Daoy (cell line): Measurements from ENCODE around the gene FNDC3B. TPM values are rescaled to one million over a fixed set of nuclear protein-coding genes. Genes with fewer than 3 reads are reported as not detected.
A peak's percentile ranks its signal among the peaks of the same experiment; 100 is the strongest.

Experiments used
- DNase-seq: peaks from one replicate; pipeline ENCODE4 v3.0.0-alpha.2; 2015; ENCODE audit warnings: low read depth
- total RNA-seq: library from RNA; depleted of rRNA; stranded (reverse); fragments of >200 nt; shearing (Covaris generic); gene quantifications from 2 replicates; pipeline ENCODE4 v1.2.3, GENCODE V29; 2014

FNDC3B gene
- total RNA-seq, 1 experiment from 2014 or later, result 84.3 TPM

DNA sequence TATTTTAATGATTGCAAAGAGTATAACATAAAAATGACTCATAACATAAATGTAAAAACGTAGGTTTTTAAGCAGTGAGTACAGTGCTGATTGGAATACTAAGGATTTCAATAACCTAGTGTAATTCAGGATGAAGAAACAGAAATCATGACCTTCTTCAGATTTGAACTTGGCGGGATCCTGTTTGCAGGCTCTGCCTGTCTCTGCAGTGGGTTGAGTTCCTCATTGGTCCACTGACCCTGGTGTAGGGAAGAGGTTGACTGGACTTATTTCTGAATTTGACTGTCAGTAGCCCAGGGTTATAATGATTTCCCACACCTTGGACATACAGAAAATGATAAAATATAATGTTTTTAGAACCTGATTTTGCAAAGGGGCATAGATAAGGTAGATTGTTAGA lies 171.7 kb downstream of the FNDC3B start:
- DNase-seq, result no peak

DNA sequence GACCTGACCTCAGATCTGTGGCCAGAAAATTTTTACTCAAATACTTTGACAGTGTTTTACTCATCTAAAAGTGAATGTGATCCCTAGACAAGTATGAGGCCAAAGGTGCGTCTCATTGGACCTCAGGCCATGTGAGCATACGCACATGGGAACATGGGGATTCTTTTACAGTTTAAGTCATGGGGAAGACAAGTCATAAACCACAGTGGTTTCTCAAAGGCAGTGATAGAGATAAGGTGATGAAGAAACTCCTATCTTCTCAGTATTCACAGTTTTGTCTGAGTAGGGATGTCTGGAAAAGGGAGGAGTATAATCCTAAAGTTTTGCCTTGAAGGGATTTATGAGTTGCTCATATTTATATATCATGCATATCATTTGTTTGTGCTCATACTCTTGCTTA lies 173.8 kb downstream of the FNDC3B start:
- peak; percentile 84 for DNase-seq

DNA sequence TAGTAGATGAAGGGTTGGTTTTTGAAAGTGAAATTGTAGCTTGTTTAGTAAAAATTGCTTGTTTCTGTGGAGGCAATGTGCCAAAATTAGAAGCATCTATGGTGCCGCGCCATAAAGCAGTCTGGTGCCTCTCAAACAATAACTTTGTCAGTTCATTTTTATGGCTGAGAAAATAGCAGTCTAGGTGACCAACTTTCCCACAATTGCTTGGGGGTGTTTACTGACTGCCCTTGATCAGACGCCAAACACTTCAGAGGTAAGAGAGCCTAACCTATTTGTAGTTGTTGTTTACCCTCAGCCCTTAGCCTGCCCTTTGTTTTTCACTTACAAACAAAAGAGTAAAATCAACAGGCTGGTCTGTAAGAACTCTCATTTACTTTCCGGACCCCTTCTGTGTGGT lies 174.5 kb downstream of the FNDC3B start:
- no peak for DNase-seq

DNA sequence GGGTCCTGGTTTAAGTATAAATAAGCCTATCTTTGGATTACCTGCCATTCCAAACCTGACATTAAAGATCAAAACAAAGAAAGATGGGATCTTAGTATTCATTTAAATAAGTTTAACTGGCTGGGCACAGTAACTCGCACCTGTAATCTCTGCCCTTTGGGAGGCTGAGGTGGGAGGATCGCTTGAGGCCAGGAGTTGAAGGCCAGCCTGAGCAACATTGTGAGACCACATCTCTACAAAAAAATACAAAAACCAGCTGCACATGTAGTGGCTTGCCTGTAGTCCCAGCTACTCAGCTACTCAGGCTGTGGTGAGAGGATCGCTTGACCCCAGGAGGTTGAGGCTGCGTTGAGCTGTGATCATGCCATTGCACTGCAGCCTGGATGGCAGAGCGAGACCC lies 176.9 kb downstream of the FNDC3B start:
- no peak for DNase-seq

DNA sequence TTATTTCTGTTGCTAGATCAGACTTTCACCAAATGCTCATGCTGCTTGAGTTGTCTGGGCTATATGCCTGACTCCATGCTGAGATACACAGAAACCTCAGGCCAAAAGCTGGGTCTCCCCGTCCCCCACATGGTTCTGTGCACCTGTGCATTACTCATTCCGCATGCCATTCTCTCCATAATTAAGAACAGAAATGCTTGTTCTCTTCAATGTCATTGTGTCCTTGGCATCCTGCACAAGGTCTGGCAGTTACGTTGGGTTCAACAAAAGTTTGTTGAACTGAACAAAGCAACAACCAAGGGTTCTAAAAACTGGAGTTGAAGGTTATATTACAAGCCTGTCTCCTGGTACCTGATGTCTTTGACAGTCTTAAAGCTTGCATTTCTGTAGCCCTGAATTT lies 177.5 kb downstream of the FNDC3B start:
- no peak for DNase-seq

DNA sequence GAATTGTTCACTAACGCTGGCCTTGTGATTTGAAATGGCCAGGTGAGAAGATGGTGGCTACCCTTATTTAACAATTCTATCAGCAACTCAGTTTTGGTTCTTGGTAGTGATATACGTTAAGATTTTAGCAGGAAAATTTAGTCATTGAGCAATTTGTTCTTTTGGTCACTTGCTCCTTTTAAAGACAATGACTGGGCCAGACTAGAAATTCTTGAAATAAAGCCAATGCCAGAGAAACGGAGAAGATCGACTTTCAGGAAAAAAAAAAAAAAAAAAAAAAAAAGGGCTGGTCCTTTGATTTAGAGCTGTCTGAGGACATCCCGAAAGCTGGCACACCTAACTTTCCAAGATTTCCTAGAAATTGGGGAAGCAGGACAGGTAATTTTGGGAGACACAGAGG lies 178.5 kb downstream of the FNDC3B start:
- no peak for DNase-seq

DNA sequence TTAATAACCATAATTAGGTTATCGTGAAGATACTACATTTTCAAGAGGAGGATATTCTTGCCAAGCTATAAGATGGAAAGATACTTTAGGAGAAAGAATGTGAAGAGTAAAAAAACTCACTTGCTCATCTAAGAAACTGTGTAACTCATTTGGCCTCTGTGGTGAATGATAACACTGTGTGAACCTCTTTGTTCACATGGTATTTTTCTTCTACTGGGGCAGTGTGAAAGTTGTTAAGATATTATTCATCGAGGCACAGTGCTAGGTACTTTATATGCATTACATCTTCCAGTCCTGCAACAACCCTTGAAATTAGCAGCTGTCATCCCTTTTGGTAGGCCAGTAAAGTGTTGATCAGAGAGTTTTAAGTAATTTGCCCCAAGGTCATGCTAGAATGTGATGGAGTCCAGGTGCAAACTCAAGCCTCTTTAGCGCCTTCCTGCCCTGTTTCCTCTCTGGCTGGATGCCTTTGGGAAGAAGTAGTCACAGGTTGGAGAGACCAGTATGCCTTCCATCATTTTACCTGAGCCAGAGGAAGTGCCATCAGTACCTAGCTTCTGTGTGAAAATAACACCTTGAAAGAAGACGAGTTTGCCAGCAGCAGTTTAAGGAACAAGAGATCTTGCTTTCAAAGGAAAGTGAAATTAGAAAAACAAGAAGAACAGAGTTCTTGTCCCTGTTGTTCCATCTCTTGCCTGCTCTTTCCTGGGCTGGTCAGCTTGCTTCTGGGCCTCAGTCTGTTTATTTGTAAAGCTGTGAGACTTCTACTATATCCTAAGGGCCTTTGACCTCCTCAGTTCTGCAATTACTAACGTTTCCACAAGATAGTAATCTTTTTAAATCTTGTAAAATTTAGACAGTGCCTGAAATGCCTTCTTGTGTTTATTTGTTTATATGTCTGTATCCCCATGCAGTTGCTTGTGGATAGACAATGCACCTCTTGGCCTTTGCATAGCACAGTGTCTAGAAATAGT lies 179.3 kb downstream of the FNDC3B start:
- no peak for DNase-seq

DNA sequence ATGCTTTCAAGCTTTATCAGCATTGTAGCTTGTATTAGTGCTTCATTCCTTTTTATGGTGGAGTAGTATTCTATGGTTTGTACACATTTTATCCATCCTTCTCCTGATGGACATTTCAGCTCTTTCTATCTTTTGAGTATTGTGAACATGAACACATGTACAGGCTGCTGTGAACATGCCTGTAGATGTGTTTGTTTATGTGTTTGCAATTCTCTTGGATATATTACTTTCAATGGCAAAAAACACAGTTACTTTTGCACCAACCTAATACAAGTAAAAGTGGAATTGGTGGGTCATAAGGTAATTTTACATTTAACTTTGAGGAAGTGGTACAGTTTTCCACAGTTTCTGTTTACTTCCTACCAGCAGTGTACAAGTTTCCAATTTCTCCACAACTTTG lies 180.4 kb downstream of the FNDC3B start:
- DNase-seq, result no peak

DNA sequence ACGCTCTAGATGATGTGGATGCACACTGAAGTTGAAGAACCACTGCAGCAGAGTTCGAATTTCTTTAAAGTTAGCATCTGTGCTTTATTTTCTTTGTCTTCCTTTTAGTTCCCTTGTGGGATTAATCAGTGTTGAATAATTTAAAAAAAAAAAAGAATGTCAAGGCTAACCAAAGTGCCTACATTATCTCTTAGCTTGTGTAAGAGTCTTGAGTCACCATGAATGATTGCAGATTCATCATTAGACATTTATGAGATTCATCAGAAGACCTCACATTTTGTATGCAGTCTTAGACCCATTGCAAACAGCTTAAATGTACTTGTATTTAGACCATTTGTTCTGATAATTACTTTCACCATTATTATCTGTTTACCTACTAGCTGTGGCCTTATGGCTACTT lies 182.2 kb downstream of the FNDC3B start:
- peak; percentile 45 for DNase-seq

DNA sequence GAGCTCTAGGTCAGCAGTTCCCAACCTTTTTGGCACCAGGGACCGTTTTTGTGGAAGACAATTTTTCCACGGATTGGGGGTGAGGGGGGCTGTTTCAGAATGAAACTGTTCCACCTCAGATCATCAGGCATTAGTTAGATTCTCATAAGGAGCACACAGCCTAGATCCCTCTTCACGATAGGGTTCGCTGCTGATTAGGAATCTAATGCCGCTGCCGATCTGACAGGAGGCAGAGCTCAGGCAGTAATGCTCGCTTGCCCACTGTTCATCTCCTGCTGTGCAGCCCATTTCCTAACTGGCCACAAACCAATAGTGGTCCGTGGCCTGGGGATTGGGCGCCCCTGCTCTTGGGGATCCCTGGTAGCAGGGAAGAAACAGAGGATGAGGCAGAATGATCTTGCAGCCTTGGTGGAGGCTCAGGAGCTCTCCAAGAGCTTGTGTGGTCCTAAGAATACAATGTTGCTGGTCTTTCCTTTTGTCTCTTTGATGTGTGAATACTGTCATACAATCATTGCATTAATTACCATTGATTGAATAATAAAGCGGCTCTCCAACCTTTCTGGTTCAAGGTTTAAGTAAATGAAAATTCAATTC lies 183.2 kb downstream of the FNDC3B start:
- DNase-seq, result no peak

DNA sequence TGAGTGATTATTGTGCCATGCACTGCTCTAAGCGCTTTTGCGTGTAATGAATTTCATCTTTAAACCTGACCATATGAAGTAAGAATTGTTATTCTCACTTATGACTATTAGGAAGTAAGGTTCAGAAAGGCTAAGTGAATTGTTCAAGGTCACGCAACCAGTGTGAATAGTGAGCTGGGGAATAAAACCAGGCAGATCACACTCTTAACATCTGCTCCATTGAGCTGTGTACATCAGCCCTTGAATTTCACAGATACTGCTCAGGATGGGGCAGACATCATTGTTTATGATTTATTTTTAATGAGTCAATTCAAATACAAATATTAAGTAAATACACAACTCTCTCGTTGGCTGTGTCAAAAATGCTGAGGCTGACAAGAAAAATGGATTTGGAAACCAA lies 184.5 kb downstream of the FNDC3B start:
- DNase-seq, result no peak

DNA sequence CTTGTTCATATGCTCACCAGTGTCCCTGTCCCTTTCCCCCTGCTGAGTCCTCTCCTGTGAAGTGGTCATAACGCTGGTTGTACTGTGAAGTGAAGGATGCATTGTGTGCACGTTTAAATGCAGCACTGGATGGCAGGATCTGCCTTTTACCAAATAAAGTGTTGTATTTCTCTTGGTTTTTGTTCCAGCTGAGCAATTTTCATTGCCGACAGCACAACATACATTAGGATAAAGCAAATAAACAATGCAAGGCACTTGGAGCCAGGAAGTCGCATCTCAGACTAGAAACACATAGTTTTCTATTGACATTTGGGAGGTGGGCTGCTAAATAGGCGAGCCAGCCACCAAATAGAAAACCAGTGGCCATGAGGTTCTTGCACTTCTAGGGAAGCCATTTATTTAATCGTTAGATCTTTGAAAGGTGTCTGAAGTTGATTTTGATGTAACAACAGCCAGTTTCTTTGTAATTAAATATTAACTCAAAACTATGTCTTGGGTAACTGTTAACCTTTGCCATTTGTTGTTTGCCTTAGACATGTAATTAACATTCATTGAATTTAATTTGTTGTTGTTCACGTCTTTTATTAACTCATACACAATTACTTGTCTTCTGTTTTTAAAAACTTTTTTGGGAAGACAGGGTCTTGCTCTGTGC lies 185.3 kb downstream of the FNDC3B start:
- no peak for DNase-seq

DNA sequence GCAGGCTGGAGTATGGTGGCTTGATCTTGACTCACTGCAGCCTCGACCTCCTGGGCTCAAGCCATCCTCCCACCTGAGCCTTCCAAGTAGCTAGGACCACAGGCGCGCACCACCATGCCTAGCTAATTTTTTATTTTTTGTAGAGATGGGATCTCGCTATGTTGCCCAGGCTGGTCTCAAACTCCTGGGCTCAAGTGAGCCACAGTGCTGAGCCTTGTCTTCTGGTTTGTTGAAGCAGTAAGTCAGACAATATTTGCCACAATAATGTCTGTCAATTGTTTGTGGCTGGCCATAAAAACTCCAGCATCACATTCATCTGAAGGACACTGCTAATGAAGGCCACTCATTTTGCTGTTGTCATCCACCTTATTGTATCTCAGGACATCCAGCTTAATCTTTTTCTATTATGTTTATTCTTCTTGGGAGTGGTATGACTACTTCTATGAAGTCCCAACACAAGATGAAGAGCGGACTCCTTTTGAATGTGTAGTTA lies 185.9 kb downstream of the FNDC3B start:
- no peak for DNase-seq

DNA sequence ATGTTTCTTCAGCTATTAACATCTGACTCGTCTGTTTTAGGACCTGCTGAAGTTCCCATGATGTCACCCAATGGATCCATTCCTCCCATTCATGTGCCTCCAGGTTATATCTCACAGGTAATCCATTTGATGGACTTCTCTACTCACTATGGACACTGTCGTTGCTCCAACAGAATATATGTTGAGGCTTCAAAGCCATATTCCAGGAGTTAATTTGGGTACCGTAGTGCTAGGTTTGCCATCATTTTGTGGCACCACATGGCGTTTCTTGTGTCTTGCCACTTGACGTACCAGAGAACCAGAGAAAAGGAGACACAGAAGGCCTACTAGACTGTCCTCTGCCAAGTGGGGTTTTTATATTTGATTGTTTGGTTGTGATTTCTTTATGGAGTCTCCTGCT lies 187.5 kb downstream of the FNDC3B start:
- DNase-seq, result no peak

DNA sequence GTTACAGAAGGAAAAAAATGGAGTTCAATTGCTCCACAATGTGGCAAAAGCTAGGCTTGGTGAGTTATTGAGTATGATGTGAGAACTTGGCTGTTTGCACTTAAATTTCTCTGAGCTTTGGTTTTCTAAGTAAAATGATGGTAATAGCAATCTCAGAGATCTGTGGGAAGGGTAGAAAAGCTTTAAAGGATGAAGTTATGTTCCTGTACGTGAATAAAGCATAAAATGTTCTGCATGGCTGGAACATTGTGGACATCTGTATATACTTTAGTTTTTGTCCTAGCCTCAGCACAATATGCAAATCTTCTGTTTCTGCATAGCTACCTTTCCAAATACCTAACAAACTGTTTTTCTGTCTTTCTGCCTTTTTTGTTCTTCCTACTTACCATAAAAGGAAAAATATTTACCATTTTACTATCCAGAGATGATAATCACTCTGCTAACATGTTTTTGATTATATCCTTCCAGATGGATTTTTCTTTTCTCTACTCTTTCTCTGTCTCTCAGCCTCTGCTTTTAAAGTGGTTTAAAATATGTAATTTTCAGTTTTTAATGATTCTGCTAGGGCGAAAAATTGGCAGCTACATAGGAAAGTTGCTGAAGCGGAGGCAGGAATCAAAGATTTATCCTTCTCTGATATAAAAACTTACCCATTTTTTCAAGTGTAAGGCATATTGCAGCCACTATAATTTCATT lies 188.1 kb downstream of the FNDC3B start:
- DNase-seq, result no peak

DNA sequence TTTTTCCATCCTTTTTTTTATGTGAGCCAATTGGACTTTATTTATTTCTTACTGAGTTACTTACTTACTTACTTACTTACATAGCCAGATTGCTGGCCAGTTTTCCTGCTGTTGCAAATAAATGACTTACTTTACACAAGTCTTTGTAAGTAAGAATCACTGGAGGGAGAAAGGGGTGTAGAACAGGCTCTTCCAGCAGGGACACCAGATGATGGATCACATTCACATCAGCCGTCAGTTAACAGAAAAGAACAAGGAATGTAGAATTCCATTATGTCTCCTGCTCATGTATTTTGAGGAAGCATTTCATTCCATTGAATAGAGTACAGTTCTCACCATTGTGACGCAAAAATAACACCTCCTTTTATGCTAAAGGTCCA lies 188.6 kb downstream of the FNDC3B start:
- DNase-seq, result no peak

DNA sequence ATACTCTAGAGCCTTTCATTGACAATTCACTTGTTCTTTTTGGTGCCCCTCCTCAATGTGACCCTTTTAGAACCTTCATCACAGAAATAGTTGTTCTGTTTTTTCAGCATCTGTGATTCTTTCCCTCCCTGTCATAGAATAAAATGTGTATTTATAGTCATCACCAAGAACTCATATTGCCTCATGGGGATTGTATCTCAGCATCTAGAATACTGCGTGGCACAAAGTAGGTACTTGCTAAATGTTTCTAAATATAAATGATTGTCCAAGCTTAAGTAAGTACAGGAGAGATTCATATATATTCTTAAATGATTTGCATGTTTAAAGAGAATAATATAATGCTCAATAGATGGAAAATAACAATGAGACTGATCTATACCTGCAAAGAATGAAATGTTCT lies 190.1 kb downstream of the FNDC3B start:
- no peak for DNase-seq

DNA sequence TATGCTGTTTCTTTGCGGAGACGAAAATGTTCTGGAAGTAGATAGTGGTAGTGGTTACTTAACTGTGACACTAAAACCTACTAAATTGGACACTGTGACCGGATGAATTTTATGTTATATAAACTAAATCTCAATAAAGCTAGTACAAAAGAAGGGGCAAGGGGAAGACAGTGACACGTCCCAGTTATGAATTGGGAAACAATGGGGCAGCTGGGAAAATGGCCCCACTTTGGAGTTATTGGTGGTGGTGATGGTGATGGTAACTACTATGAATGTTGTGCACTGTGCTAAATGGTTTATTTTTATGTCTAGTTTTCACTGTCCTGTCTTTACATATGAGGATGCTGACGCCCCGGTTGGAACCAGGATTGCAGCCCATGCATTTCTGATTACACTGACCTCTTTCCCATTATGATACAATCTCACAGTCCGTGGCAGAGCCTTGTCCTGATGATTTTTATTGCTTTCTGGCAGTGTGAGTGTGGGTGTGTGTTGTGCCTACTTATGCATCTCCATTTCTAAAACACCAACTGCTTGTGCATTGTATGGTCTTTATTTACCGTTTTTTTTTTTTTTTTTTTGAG lies 192.0 kb downstream of the FNDC3B start:
- no peak for DNase-seq

DNA sequence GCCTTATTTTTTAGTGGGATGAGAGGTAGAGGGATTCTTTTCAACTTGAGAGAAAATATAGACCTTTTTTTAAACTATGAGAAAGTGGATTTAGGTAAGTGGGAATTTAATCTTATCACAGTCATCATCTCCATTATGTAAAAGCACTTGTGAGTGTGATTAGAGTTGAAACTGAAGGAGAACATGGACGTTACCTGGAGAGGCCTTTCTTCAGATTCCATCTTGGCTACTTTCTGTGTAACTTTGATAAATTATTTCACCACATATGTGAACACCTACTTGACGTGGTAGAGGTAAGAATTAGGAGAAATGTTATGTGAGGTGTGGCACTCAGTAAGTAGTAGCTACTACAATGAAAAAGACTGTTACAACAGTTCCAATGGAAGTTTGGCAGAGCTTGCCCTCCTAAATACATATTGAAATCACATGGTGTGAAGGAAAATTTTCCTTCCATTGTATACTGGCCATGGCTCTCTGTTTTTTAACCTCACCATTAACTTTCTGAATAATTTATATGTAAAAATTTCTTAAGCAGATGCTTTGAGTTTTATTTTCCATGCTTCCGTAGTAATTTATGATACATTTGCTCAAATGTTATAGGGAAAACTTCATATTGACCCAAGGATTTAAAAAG lies 193.3 kb downstream of the FNDC3B start:
- no peak for DNase-seq

DNA sequence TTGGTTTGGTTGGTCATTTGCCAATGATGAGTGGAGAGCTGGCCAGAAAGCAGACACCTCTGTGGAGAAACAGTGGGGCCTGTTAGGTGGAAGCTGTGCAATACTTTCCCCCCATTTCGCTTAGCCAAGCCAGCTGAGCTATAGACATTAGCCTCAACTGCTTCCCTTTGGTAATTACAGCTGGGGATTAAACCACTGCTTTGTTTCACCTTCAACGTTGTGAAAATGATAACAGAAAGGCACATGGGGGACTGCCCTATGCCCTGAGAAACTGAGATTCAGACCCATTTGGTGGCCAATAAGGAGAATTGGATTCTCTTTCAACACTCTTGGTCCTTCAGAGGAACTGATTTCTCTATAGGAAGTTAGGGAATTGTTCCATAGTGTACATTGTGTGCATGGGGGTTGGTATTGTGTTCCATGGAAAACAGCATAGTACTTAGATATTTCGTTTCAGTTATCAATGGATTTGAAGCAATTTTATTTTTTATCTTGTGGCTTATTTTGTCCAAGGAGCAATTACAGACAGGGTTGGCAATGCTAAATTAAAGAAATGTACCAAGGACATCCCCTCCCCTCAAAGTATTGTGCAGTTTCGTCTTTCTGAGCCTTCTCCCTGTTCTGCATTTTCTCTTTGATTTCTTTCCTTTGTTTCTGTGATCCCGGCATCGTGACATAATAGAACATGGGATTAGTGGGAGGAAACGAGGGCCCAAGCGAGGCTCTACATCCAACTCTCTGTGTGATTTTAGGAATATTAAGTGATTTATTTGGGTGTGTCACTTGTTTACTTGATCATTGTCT lies 194.3 kb downstream of the FNDC3B start:
- no peak for DNase-seq
